GM12878 (cell line): Measurements from ENCODE around the gene SCP2. TPM values are rescaled to one million over a fixed set of nuclear protein-coding genes. Genes with fewer than 3 reads are reported as not detected.
A peak's percentile ranks its signal among the peaks of the same experiment; 100 is the strongest.

ENCODE experiments used
- ATAC-seq: fragments of 200-7000 bp; cut with Tn5 transposase; 3 replicates; pipeline ENCODE4 v1.9.1; 2020; ENCODE audit warnings: mild to moderate bottlenecking, moderate library complexity
- BruUV-seq: library from RNA; stranded (reverse); fragments of 400-500 nt; replicated peaks from 2 replicates; lab custom pipeline; 2021; lab: Mats Ljungman, UMichigan
- CTCF ChIA-PET: fragments of 300-600 bp; sonication (Branson Sonifier 250); formaldehyde crosslinking; extraction: SDS; loops from one replicate; lab custom pipeline; 2021; ENCODE audit warnings: inconsistent platforms; lab: Yijun Ruan, JAX
- POLR2A ChIA-PET: fragments of 350-600 bp; formaldehyde crosslinking; extraction: SDS; loops from one replicate; lab custom pipeline; 2021; ENCODE audit warnings: inconsistent platforms; lab: Charles Lee
- RAD21 ChIA-PET: fragments of 300-600 bp; sonication (Branson Sonifier 250); formaldehyde crosslinking; loops from one replicate; lab custom pipeline; 2023; ENCODE audit warnings: antibody characterized with exemption; ENCODE audit not compliant: unreplicated experiment; lab: Charles Lee
- SMC1A ChIA-PET: fragments of 300-600 bp; sonication (Branson Sonifier 250); formaldehyde crosslinking; loops from one replicate; lab custom pipeline; 2023; ENCODE audit not compliant: unreplicated experiment, uncharacterized antibody; lab: Charles Lee
- DNase-seq: peaks from one replicate; pipeline ENCODE4 v3.0.0-alpha.2; 2011; ENCODE audit warnings: low read depth, low spot score
- FAIRE-seq: peaks from 3 replicates; lab custom pipeline; 2011; peaks lifted over from hg19 to GRCh38; lab: Jason Lieb, UNC
- H2AFZ ChIP-seq: 2 replicates; pipeline ENCODE4 v1.6.0; 2011; ENCODE audit warnings: low read depth, low read length, control low read depth; ENCODE audit not compliant: control insufficient read depth
- H3K27ac ChIP-seq: 2 replicates; pipeline ENCODE4 v1.5.1; 2011; ENCODE audit warnings: control low read depth; ENCODE audit not compliant: control insufficient read depth, insufficient read depth
- H3K27me3 ChIP-seq, 2 experiments: replicated peaks in 1 of 2; 2 replicates each; pipeline versions ENCODE4 v1.6.0 to v1.6.1; 2011; ENCODE audit warnings: low read length in 1 of 2; ENCODE audit not compliant: control insufficient read depth in 2 of 2, insufficient read depth in 2 of 2
- H3K36me3 ChIP-seq, 2 experiments: 2 replicates each; pipeline ENCODE4 v1.5.1; 2011; ENCODE audit warnings: low read length in 1 of 2; ENCODE audit not compliant: control insufficient read depth in 2 of 2, insufficient read depth in 2 of 2
- H3K4me1 ChIP-seq: 2 replicates; pipeline ENCODE4 v1.6.1; 2011; ENCODE audit warnings: mild to moderate bottlenecking, low read length, moderate library complexity, mixed read lengths; ENCODE audit not compliant: control insufficient read depth, insufficient read depth
- H3K4me2 ChIP-seq: 2 replicates; pipeline ENCODE4 v1.6.0; 2011; ENCODE audit warnings: control low read depth; ENCODE audit not compliant: control insufficient read depth, insufficient read depth
- H3K4me3 ChIP-seq: fragments of 200-600 bp; sonication (generic); 2 replicates; pipeline ENCODE4 v1.5.1; 2016
- H3K79me2 ChIP-seq: 2 replicates; pipeline ENCODE4 v1.6.0; 2011; ENCODE audit warnings: low read length; ENCODE audit not compliant: control insufficient read depth, insufficient read depth
- H3K9ac ChIP-seq: 2 replicates; pipeline ENCODE4 v1.8.0; 2011; ENCODE audit warnings: low read length, control low read depth, mixed read lengths; ENCODE audit not compliant: control insufficient read depth, insufficient read depth
- H3K9me3 ChIP-seq: replicated peaks from 3 replicates; pipeline ENCODE4 v1.5.1; 2011; ENCODE audit warnings: mild to moderate bottlenecking, low read length; ENCODE audit not compliant: control insufficient read depth, insufficient read depth
- H4K20me1 ChIP-seq: 2 replicates; pipeline ENCODE4 v1.6.0; 2011; ENCODE audit not compliant: control insufficient read depth, insufficient read depth
- FOXM1 ChIP-seq: IDR thresholded peaks from 2 replicates; pipeline ENCODE4 v1.6.1; 2012; ENCODE audit warnings: low read depth, mild to moderate bottlenecking, inconsistent platforms, low read length, moderate library complexity
- KDM1A ChIP-seq: fragments of 200-600 bp; sonication (generic); IDR thresholded peaks from 2 replicates; pipeline ENCODE4 v1.6.1; 2016; ENCODE audit warnings: borderline replicate concordance
- NR2C1 ChIP-seq: fragments of 450-650 bp; IDR thresholded peaks from 2 replicates; pipeline ENCODE4 v1.6.1; 2017; ENCODE audit warnings: antibody characterized with exemption, mild to moderate bottlenecking, moderate library complexity
- TARDBP ChIP-seq: IDR thresholded peaks from 2 replicates; pipeline ENCODE4 v1.6.1; 2016; ENCODE audit warnings: borderline replicate concordance
- ZBTB33 ChIP-seq: fragments of 450-650 bp; IDR thresholded peaks from 2 replicates; pipeline ENCODE4 v1.6.1; 2017; ENCODE audit warnings: mild to moderate bottlenecking
- WGBS: methylation state at CpG from one replicate; pipeline ENCODE4 v1.1.6; 2016; ENCODE audit warnings: low lambda C conversion rate; ENCODE audit not compliant: insufficient replicate concordance, insufficient coverage; ENCODE audit errors: missing lambda C conversion rate; 5-methylcytosine and 5-hydroxymethylcytosine counted together
- in situ Hi-C: fragments of 300-500 bp; cut with MboI; formaldehyde crosslinking; loops from 9 replicates; pipeline ENCODE4 v1.14.3; 2018; ENCODE audit warnings: mixed read lengths
- intact Hi-C: fragments of 100-400 bp; cut with micrococcal nuclease; formaldehyde crosslinking; loops from one replicate; pipeline ENCODE4 v1.14.2; 2022; ENCODE audit not compliant: unreplicated experiment
- polyA plus RNA-seq, 11 experiments: library from polyadenylated mRNA; depleted of rRNA in 4 of 11; unstranded in 6 of 11; stranded (reverse) in 5 of 11; fragments of >200 nt; fragmentation: Nextera tagmentation in 4 of 11; fragmentation: Illumina TruSeq in 1 of 11; extraction: Ambion mirVana in 4 of 11; extraction: Trizol in 1 of 11; gene quantifications; 1 replicate in 1 of 11; 2 replicates in 10 of 11; pipeline versions ENCODE4 v1.2.1 to v1.2.3, GENCODE V29; 2011 to 2016; ENCODE audit warnings: inconsistent platforms in 2 of 11, missing spikeins in 2 of 11, low read depth in 1 of 11
- total RNA-seq, 4 experiments: library from RNA; depleted of rRNA in 3 of 4; stranded (reverse); fragments of >200 nt in 3 of 4; fragmentation: Illumina TruSeq in 1 of 4; extraction: Trizol in 1 of 4; gene quantifications; 2 replicates each; pipeline versions ENCODE4 v1.2.1 to v1.2.3, GENCODE V29; 2013 to 2021

Gene SCP2
- total and polyA plus RNA-seq, 10 of the 15 experiments (the other 5 are each of a cell fraction or from before 2014, with no cell fraction given) = 74.3 to 327 (median 127) TPM

- in situ Hi-C loops (loop anchor here (25.0 kb wide), 1 partner anchor 269 kb away; the partner anchor contains the start of gene CPT2), intact Hi-C loops (no loop called here)
- Histone ChIP-seq H3K9me3 (no peaks in the 10 kb centered on the region), H3K36me3 (no peaks in the 10 kb centered on the region), H2AFZ (no peak overlapping the region), H3K4me1 (no peaks in the 10 kb centered on the region), H3K9ac (no peak overlapping the region), H3K27me3 (no peaks in the 10 kb centered on the region), H3K79me2 (no peaks in the 10 kb centered on the region), H3K4me2 (no peak overlapping the region)
- RAD21 ChIA-PET = interaction anchor here (0.6 kb wide), 1 partner anchor 147 kb away, joined by 4 read pairs; no protein-coding TSS in a partner anchor
- BruUV-seq = no TSS peak
- ATAC-seq = no peak
- CTCF ChIA-PET = interaction anchor here (0.9 to 1.0 kb wide), 3 partner anchors 12 to 14 kb away, joined by 3 read pairs; no protein-coding TSS in a partner anchor
- SMC1A ChIA-PET = interaction anchor here (0.6 to 1.3 kb wide), 2 partner anchors 212 to 263 kb away, joined by 3 to 5 read pairs; no protein-coding TSS in a partner anchor
- TF ChIP-seq NR2C1 (no peak), TARDBP (no peak), FOXM1 (no peak)
- TF ChIP-seq, all 136 proteins: peak for 0
- H4K20me1 ChIP-seq = no peaks in the 10 kb centered on the region
- WGBS = 90% methylated on average over 5 of the region's 6 CpGs
- FAIRE-seq (no peak), DNase-seq (no peak)
- POLR2A ChIA-PET = interaction anchor here (0.5 to 0.6 kb wide), 2 partner anchors 34 to 350 kb away, joined by 3 to 4 read pairs; no protein-coding TSS in a partner anchor
- no peak overlapping the region for H3K27ac ChIP-seq
- H3K4me3 ChIP-seq = no peak overlapping the region
These were observed 8.9 kb upstream of the SCP2 start for GRCh38 chr1:52918201-52918600.

- Histone ChIP-seq H3K79me2 (no peaks in the 10 kb centered on the region), H3K27me3 (no peaks in the 10 kb centered on the region), H2AFZ (no peak overlapping the region), H3K9me3 (no peaks in the 10 kb centered on the region), H3K9ac (no peak overlapping the region), H4K20me1 (no peaks in the 10 kb centered on the region), H3K36me3 (no peaks in the 10 kb centered on the region), H3K4me1 (no peaks in the 10 kb centered on the region), H3K4me3 (no peak overlapping the region), H3K4me2 (no peak overlapping the region; the same call in 1 of the 2 replicates), H3K27ac (no peak overlapping the region)
- ATAC-seq (peak; percentile 33), DNase-seq (no peak), FAIRE-seq (no peak)
- BruUV-seq = no TSS peak
- intact Hi-C loops (no loop called here), in situ Hi-C loops (loop anchor here (25.0 kb wide), 1 partner anchor 268 kb away; the partner anchor contains the start of gene CPT2)
- CTCF ChIA-PET = interaction anchor here (0.9 to 1.3 kb wide), 5 partner anchors 8 to 15 kb away, joined by 3 to 4 read pairs (median 3); no protein-coding TSS in a partner anchor
- TF ChIP-seq KDM1A = no peak
- peak; percentile 64; the same call in 1 of the 2 replicates for TF ChIP-seq ZBTB33
- 83% methylated on average over 7 of the region's 7 CpGs for WGBS
- RAD21 ChIA-PET = no interaction called here
- SMC1A ChIA-PET = interaction anchor here (1.3 kb wide), 1 partner anchor 262 kb away, joined by 5 read pairs; no protein-coding TSS in a partner anchor
- POLR2A ChIA-PET = no interaction called here
These were observed 7.9 kb upstream of the SCP2 start for GRCh38 chr1:52919051-52919722.
